NCI-H1105 treated with DMSO at 0.1 percent for 48 hours (cell line): ENCODE results near the gene CUTC.
"Not testable (repeated sequence)": the region's sequence is repeated elsewhere in the genome, so short reads cannot be mapped to it uniquely, and the experiment has no call there.

Experiments
- DNase-seq: peaks from one replicate; lab custom pipeline; 2025; lab: John Stamatoyannopoulos, UW

Gene CUTC

GRCh38 chr10:99742701-99743100, 10.7 kb downstream of the CUTC start:
- no peak for DNase-seq

- no peak for DNase-seq
Observed at GRCh38 chr10:99743841-99744240, 11.8 kb downstream of the CUTC start.

- not testable (repeated sequence) for DNase-seq
Observed at GRCh38 chr10:99746166-99746565, 14.1 kb downstream of the CUTC start.

GRCh38 chr10:99748823-99749451, 16.9 kb downstream of the CUTC start:
- no peak for DNase-seq

DNA sequence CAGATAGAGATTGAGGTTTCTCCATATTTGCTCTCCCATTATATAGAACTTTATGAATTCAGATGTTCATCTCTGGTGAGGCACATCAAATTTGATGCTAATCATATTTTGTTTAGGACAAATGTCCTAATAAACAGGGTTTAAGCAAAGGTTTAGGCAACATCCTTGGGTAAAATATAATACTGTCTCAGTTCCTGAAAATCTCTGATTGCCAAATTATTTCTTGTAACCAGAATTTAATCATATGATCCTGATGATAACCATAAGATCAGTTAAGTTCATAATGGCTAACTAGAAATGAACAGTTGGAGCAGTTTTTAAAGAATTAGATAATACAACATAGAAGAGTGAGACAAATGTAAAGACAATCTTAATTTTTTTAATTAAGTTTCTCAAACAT, 18.6 kb downstream of the CUTC start:
- DNase-seq: no peak

DNA sequence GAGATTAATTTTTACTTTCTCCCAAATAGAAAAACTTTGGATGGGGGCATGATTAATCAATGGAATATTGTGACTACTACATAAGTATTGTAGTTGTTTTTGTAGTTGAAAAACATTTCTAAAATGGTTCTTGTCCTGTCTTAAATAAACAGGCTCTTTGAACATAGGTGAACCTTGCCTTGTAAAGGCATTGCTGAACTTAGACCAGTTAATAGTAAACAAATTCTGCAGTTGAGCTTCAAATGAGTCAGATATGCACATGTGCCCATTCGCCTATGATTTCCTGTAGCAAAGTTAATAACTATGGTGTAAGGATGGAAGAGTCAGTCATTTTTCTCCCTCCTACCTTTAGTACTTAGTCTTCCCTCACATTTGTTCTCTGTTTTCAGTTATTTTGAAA, 22.6 kb downstream of the CUTC start:
- DNase-seq: no peak

DNA sequence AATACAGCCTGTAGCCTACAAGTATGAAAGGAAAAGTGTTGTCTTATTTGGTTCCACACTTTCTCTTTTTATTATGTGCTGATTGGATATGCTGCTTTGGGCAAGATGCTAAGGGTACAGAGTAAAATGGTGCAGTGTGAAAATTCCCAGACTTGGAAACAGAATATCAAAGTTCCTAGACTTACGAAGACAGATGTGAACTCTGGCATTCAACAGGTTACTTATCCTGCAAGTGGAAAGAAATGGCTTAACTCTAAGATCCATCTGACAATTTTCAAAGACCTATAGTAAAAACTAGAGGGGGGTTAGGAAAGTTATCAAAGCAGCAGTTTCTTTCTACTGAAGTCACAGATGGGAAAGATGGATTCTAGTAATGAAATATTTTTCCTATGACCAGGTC, 24.1 kb downstream of the CUTC start:
- DNase-seq: no peak

DNA sequence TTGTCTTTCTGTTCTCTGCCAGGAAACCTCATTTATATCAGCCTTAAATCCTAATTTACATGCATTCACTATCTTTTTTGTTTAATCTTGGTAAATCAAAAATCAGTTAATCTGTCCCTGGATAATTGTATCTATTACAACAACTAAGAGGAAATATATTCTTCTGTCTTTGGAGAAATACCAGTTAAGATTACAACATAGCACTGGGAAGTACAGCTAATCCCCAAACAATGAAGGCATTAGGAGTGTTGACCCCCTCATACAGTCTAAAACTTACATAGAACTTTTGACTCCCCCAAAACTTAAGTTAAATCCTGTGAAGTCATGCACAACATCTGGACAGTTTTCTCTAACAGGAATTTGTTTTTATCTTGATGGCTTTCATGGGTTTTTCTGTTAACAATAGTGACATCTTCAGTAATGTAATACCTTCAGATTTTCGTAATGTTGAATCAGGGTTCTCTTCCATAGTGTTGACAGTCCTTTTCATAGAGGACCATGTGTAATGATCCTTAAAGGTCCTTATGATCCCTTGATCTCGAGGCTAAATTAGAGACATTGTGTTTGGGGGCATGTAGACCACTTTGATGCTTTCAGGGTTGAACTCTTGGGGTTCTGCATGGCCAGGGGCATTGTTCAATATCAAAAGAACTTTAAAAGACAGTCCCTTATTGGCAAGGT, 26.3 kb downstream of the CUTC start:
- DNase-seq: no peak

DNA sequence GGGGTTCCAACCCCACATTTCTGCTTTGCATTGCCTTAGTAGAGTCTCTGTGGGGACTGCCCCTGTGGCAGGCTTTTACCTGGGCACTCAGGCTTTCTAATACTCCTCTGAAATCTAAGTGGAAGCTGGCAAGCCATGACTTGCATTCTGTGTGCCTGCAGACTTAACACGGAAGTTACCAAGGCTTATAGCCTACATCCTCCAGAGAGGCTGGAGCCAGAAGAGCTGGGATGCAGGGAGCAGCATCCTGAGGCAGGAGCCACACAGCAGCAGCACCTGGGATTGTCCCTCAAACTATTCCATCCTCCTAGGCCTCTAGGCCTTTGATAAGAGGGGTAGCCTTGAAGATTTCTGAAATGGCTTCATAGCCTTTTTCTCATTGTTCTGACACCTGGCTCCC, 28.3 kb downstream of the CUTC start:
- DNase-seq: no peak

DNA sequence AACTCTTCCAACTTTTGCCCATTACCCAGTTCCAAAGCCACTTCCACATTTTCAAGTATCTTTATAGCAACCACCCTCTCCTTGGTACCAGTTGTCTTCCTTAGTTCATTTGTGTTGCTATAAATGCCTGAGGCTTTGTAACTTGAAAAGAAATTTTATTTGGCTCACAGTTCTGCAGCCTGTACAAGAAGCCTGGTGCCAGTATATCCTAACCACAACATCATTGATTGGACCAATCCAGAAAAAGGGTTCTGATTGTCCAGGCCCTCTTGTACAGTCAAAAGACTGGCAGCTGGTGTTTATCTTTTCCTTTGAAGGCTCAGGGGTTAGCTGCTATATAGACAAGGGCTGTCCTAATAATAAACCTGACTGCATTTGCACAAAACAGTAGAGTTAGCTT, 29.3 kb downstream of the CUTC start:
- no peak for DNase-seq

GRCh38 chr10:99765672-99766301, 33.8 kb downstream of the CUTC start:
- DNase-seq: no peak

DNA sequence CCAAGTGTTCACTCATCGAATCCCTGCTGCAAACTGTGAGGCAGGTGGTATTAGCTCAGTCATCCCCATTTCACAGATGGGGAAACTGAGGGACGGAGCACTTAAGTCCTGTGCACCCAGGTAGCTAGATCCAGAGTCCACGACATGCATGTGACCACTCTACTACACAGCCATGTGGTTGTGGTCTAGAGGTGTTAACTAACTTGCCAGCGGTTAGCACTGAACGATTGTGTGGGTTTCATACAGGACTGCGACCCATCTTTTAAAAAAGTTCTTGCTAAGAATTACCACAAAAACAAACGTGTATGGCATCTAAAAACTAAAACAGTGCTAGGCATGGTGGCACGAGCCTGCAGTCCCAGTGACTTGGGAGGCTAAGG, 34.3 kb downstream of the CUTC start:
- DNase-seq: no peak

GRCh38 chr10:99767901-99768300, 35.9 kb downstream of the CUTC start:
- DNase-seq: no peak

GRCh38 chr10:99768556-99768955, 36.5 kb downstream of the CUTC start:
- no peak for DNase-seq

- DNase-seq: no peak
Observed at GRCh38 chr10:99769706-99770105, 37.7 kb downstream of the CUTC start.

DNA sequence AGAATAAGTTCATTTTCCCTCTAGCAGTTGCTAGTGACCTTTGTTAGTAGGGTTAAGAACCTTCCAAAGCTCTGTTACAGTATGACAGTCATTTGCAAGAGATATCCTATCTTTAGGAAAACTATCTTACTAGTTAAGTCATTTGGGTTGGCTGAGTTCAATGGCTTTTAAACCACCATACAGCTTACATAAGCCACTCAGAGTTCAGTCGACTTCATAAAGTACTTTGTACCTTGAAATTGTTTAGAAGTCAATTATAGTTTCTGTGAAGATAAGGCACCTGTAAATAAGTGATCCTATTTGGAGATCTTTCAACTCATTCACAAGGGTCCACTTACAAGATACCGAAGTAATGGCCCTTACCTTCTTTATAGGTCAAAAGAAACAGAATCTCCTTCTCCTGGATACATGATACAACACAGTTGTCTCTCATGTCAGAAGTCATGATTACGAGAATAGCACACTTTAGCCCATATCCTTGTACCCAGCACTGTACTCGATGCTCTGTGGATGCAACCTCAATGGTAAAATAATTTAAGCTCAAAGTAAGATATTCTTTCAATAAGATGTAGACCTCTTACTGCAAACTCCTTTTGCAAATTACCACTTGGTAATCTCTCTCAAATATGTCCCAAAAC, 38.5 kb downstream of the CUTC start:
- DNase-seq: no peak

- no peak for DNase-seq
Observed at GRCh38 chr10:99775850-99776249, 43.8 kb downstream of the CUTC start.

GRCh38 chr10:99777918-99778714, 46.1 kb downstream of the CUTC start:
- DNase-seq: no peak

- no peak for DNase-seq
Observed at GRCh38 chr10:99779335-99779734, 47.3 kb downstream of the CUTC start.

- no peak for DNase-seq
Observed at GRCh38 chr10:99781734-99782429, 49.8 kb downstream of the CUTC start.

DNA sequence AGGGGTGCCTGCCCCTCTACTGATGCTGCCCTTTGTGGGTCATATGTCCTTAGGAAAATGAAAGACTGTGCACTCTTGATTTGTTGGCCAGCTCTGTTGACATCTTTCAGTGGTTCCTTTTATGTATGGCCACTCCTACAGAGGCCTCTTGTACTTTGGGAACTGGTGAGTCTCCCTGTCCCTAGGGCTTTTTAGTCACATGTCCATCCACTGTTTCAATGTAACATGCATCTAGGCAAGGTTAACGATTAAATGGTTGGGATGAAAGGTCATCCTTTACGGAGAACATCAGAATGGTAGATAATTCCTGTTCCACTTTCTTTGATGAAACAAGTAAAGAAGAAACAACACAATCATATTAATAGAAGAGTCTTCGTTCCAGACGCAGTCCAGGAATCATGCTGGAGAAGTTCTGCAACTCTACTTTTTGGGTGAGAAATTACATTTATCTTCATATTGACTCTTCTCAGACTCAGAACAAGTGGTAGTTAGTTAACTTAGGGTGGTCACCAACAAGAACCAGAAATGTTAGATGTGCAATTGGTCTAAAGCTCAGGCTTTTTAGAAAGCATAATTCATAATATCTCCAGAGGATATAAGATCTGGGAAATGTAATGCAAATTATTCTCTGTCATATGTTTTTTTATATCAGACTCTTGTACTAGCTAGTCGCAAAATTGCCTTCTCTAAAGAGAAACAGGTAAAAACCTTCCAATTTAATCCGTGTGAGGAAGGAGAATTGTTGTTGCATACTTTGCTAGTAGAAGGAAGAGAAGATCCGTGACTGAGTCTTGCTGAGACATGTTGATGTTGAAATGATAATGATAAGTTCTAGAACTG, 50.6 kb downstream of the CUTC start, which contains the start of gene ABCC2:
TSS of gene ABCC2 (plus strand) at position 194 of the 840 bp plus-strand sequence. CDS start at position 399, 205 bp downstream.
- DNase-seq: no peak
